IMR-90 (cell line): ENCODE data around the gene ATP5ME. TPM values are rescaled to one million over a fixed set of nuclear protein-coding genes. Genes with fewer than 3 reads are reported as not detected.

Experiments
- ATAC-seq: fragments of 200-7000 bp; cut with Tn5 transposase; 2 replicates; pipeline ENCODE4 v1.9.1; 2020; ENCODE audit warnings: low read depth, mild to moderate bottlenecking, moderate library complexity
- BruUV-seq: library from RNA; stranded (reverse); fragments of 400-500 nt; replicated peaks from 2 replicates; lab custom pipeline; 2021; lab: Mats Ljungman, UMichigan
- CTCF ChIA-PET: fragments of 300-600 bp; formaldehyde crosslinking; extraction: SDS; loops from one replicate; lab custom pipeline; 2021; ENCODE audit warnings: antibody characterized with exemption; lab: Yijun Ruan, JAX
- POLR2A ChIA-PET: fragments of 300-600 bp; sonication (Branson Sonifier 250); formaldehyde crosslinking; loops from one replicate; lab custom pipeline; 2022; ENCODE audit warnings: antibody characterized with exemption; ENCODE audit not compliant: unreplicated experiment; lab: Charles Lee
- DNase-seq: peaks from one replicate; pipeline ENCODE4 v3.0.0; 2013
- H2AFZ ChIP-seq: replicated peaks from 2 replicates; pipeline ENCODE3; 2013; ENCODE audit warnings: low read length, mild to moderate bottlenecking; ENCODE audit not compliant: poor library complexity
- H2AK5ac ChIP-seq: 2 replicates; pipeline ENCODE4 v1.6.1; 2013; ENCODE audit warnings: low read depth, low read length, inconsistent platforms
- H2AK9ac ChIP-seq: replicated peaks from 2 replicates; pipeline ENCODE3; 2013; ENCODE audit warnings: mild to moderate bottlenecking, low read depth, low read length, moderate library complexity; ENCODE audit not compliant: poor library complexity
- H2BK120ac ChIP-seq: 2 replicates; pipeline ENCODE4 v1.6.1; 2013; ENCODE audit warnings: low read depth, low read length, inconsistent platforms
- H2BK15ac ChIP-seq: 3 replicates; pipeline ENCODE4 v1.6.1; 2013; ENCODE audit warnings: low read depth, low read length, inconsistent platforms
- H2BK20ac ChIP-seq: 2 replicates; pipeline ENCODE4 v1.6.1; 2013; ENCODE audit warnings: low read depth, mild to moderate bottlenecking, inconsistent platforms, low read length, moderate library complexity
- H2BK5ac ChIP-seq: 2 replicates; pipeline ENCODE4 v1.6.1; 2013; ENCODE audit warnings: mild to moderate bottlenecking, low read depth, low read length, inconsistent platforms; ENCODE audit not compliant: poor library complexity, severe bottlenecking
- H3K14ac ChIP-seq: replicated peaks from 2 replicates; pipeline ENCODE4 v1.6.1; 2013; ENCODE audit warnings: low read depth, low read length, inconsistent platforms
- H3K18ac ChIP-seq: 2 replicates; pipeline ENCODE4 v1.6.1; 2013; ENCODE audit warnings: low read depth, low read length, control low read depth
- H3K23ac ChIP-seq: 2 replicates; pipeline ENCODE4 v1.6.1; 2013; ENCODE audit warnings: low read depth, low read length, inconsistent platforms
- H3K27ac ChIP-seq: 2 replicates; pipeline ENCODE4 v1.5.1; 2013; ENCODE audit warnings: mild to moderate bottlenecking, control low read depth, low read length; ENCODE audit not compliant: insufficient read depth
- H3K27me3 ChIP-seq: 2 replicates; pipeline ENCODE4 v1.6.1; 2013; ENCODE audit warnings: low read length; ENCODE audit not compliant: control insufficient read depth, insufficient read depth
- H3K36me3 ChIP-seq: 2 replicates; pipeline ENCODE4 v1.6.1; 2013; ENCODE audit warnings: low read length, mixed read lengths; ENCODE audit not compliant: control insufficient read depth, insufficient read depth
- H3K4ac ChIP-seq: 2 replicates; pipeline ENCODE4 v1.6.1; 2013; ENCODE audit warnings: low read depth, low read length, inconsistent platforms
- H3K4me1 ChIP-seq: 2 replicates; pipeline ENCODE4 v1.6.1; 2013; ENCODE audit warnings: low read length, mixed read lengths; ENCODE audit not compliant: control insufficient read depth, insufficient read depth
- H3K4me2 ChIP-seq: 2 replicates; pipeline ENCODE4 v1.6.1; 2013; ENCODE audit warnings: low read depth, mild to moderate bottlenecking, control low read depth, low read length, moderate library complexity
- H3K4me3 ChIP-seq: 2 replicates; pipeline ENCODE4 v1.5.1; 2013; ENCODE audit warnings: low read depth, mild to moderate bottlenecking, control low read depth, low read length, moderate library complexity; ENCODE audit not compliant: insufficient read depth
- H3K56ac ChIP-seq: 2 replicates; pipeline ENCODE4 v1.6.1; 2013; ENCODE audit warnings: low read length, inconsistent platforms; ENCODE audit not compliant: insufficient read depth; ENCODE audit errors: extremely low read depth
- H3K79me1 ChIP-seq, 2 experiments: 2 replicates each; pipeline ENCODE4 v1.6.1; 2013; ENCODE audit warnings: low read length in 2 of 2, inconsistent platforms in 1 of 2, low read depth in 1 of 2
- H3K9ac ChIP-seq: 2 replicates; pipeline ENCODE4 v1.6.1; 2013; ENCODE audit warnings: low read depth, low read length, control low read depth
- H3K9me1 ChIP-seq: 2 replicates; pipeline ENCODE4 v1.6.1; 2013; ENCODE audit warnings: low read length, inconsistent platforms; ENCODE audit not compliant: insufficient read depth
- H3K9me3 ChIP-seq: 2 replicates; pipeline ENCODE4 v1.6.1; 2013; ENCODE audit warnings: low read length; ENCODE audit not compliant: control insufficient read depth, insufficient read depth
- H4K20me1 ChIP-seq: 2 replicates; pipeline ENCODE4 v1.6.1; 2013; ENCODE audit warnings: low read length, inconsistent platforms; ENCODE audit not compliant: insufficient read depth
- H4K5ac ChIP-seq: 2 replicates; pipeline ENCODE4 v1.6.1; 2013; ENCODE audit warnings: mild to moderate bottlenecking, low read depth, low read length, control low read depth
- H4K8ac ChIP-seq, 2 experiments: 2 replicates each; pipeline ENCODE4 v1.6.1; 2013; ENCODE audit warnings: low read depth in 2 of 2, low read length in 2 of 2, control low read depth in 1 of 2, inconsistent platforms in 1 of 2
- H4K91ac ChIP-seq: 2 replicates; pipeline ENCODE4 v1.6.1; 2013; ENCODE audit warnings: low read depth, low read length, inconsistent platforms; ENCODE audit not compliant: insufficient read depth
- BHLHE40 ChIP-seq: fragments of 150-350 bp; IDR thresholded peaks from 2 replicates; pipeline ENCODE4 v1.6.1; 2016; ENCODE audit warnings: mild to moderate bottlenecking, low read depth, low read length
- CHD1 ChIP-seq: IDR thresholded peaks from 2 replicates; pipeline ENCODE4 v1.6.1; 2012; ENCODE audit warnings: low read depth, low read length, improper control_type of control experiment
- FOS ChIP-seq: fragments of 150-350 bp; IDR thresholded peaks from 2 replicates; pipeline ENCODE4 v1.6.1; 2016; ENCODE audit warnings: low read depth, low read length
- MAFK ChIP-seq: IDR thresholded peaks from 2 replicates; pipeline ENCODE4 v1.6.1; 2012; ENCODE audit warnings: low read depth, low read length, improper control_type of control experiment
- MAZ ChIP-seq: IDR thresholded peaks from 2 replicates; pipeline ENCODE4 v1.6.1; 2012; ENCODE audit warnings: low read depth, mild to moderate bottlenecking, low read length, improper control_type of control experiment, moderate library complexity, borderline replicate concordance
- MXI1 ChIP-seq: IDR thresholded peaks from 2 replicates; pipeline ENCODE4 v1.6.1; 2012; ENCODE audit warnings: low read depth, mild to moderate bottlenecking, low read length, moderate library complexity, borderline replicate concordance
- NFE2L2 ChIP-seq: fragments of 150-350 bp; IDR thresholded peaks from 2 replicates; pipeline ENCODE4 v1.6.1; 2016; ENCODE audit warnings: low read depth, mild to moderate bottlenecking, low read length
- POLR2A ChIP-seq: IDR thresholded peaks from 2 replicates; pipeline ENCODE4 v1.6.1; 2012; ENCODE audit warnings: mild to moderate bottlenecking, low read depth, low read length
- RCOR1 ChIP-seq: IDR thresholded peaks from 2 replicates; pipeline ENCODE4 v1.6.1; 2012; ENCODE audit warnings: mild to moderate bottlenecking, low read length, improper control_type of control experiment; ENCODE audit not compliant: insufficient replicate concordance
- SMC3 ChIP-seq: fragments of 150-350 bp; IDR thresholded peaks from 2 replicates; pipeline ENCODE4 v1.6.1; 2016; ENCODE audit warnings: low read depth, mild to moderate bottlenecking, antibody characterized with exemption, low read length, moderate library complexity
- WGBS, 2 experiments: methylation state at CpG; one replicate each; pipeline versions ENCODE4 v1.1.5 to v1.1.7; 2013; ENCODE audit warnings: missing lambda C conversion rate in 2 of 2; ENCODE audit not compliant: insufficient read length in 1 of 2; ENCODE audit errors: extremely low coverage in 2 of 2; 5-methylcytosine and 5-hydroxymethylcytosine counted together
- dilution Hi-C: fragments of 300-500 bp; cut with HindIII; formaldehyde crosslinking; loops from one replicate; pipeline ENCODE4 v1.14.3; 2018; ENCODE audit warnings: low sequenced_read_pairs; ENCODE audit not compliant: unreplicated experiment
- in situ Hi-C: fragments of 300-500 bp; cut with MboI; formaldehyde crosslinking; loops from 3 replicates; pipeline ENCODE4 v1.14.3; 2019; ENCODE audit warnings: low sequenced_read_pairs, inconsistent platforms, mixed read lengths
- intact Hi-C: fragments of 100-400 bp; cut with micrococcal nuclease; formaldehyde crosslinking; loops from 2 replicates; pipeline ENCODE4 v1.10.0; 2022
- polyA plus RNA-seq, 3 experiments: library from polyadenylated mRNA; depleted of rRNA; stranded (reverse); fragments of >200 nt; gene quantifications; 2 replicates each; pipeline ENCODE4 v1.2.3, GENCODE V29; 2012; ENCODE audit warnings: low replicate concordance in 1 of 3
- total RNA-seq: library from RNA; depleted of rRNA; stranded (reverse); fragments of >200 nt; gene quantifications from 2 replicates; pipeline ENCODE4 v1.2.3, GENCODE V29; 2012
- TF ChIP-seq, protein P1 (sequence below): fragments of 150-350 bp; IDR thresholded peaks from 2 replicates; pipeline ENCODE4 v1.6.1; 2016; ENCODE audit warnings: low read depth, mild to moderate bottlenecking, low read length, moderate library complexity, borderline replicate concordance

ATP5ME gene
- total and polyA plus RNA-seq, 2 of the 4 experiments (the other 2 are of a cell fraction), result 39.3 to 603 TPM

DNA sequence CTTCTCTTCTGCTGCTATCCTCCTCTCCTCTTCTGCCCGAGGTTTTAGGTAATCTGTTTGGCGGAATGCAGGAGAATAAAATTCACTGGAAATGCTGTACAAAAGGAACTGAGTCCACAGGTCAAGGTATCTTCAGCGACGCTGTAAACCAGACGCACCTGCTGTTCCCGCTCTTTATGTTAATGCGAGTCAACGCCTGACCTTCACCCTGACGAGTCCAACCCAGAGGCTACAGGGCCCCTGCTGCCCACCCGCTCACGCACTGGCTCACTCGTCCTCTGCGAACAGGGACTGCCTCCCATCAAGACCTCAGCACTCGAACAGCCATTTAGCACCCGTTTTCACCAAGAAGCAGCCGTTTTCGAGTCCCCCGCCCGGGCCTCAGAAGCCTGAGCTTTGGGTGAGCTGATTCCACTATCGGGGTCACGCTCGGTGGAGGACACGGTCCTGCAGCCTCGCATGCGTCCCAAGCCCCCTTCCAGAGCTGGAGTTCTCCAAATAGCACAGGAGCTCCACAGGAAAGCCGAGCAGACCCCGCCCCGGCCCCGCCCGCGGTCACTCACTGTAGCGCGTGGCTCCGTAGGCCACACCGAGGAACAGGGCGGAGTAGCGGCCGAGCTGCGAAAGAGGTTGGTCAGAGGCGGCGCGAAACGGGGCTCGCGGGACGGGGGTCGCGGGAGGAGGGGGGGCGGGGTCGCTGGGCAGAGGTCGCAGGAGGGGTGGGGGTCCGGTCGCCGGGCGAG lies 556 bp downstream of the ATP5ME start:
- no peak overlapping the region for H3K56ac ChIP-seq
- H4K8ac ChIP-seq, result peak overlapping the region; percentile 72 to 85
- peak overlapping the region; percentile 3; the same call in 1 of the 2 replicates for H4K91ac ChIP-seq
- no peaks in the 10 kb centered on the region for H4K20me1 ChIP-seq
- peaks cover 17% of the 10 kb centered on the region for H3K36me3 ChIP-seq
- H2AFZ ChIP-seq, result peak overlapping the region; percentile 83
- DNase-seq (no peak), ATAC-seq (peak; percentile 51)
- H2BK20ac ChIP-seq, result no peak overlapping the region
- WGBS, 2 experiments, result 8% methylated on average over 5 of the region's 55 CpGs; no CpG with 5 or more reads in 1 of the 2 experiments
- peak overlapping the region; percentile 60 for H3K27ac ChIP-seq
- H3K4me3 ChIP-seq, result peak overlapping the region; percentile 73
- H3K14ac ChIP-seq, result peak overlapping the region; percentile 17; the same call in 1 of the 2 replicates
- peak overlapping the region; percentile 50 for H3K23ac ChIP-seq
- peaks cover 9% of the 10 kb centered on the region for H3K4me1 ChIP-seq
- CTCF ChIA-PET, result interaction anchor here (1.0 kb wide), 1 partner anchor 144 kb away, joined by 3 read pairs; no protein-coding TSS in a partner anchor
- peaks cover 17 to 27% of the 10 kb centered on the region in 2 experiments; a peak in 3 of 4 replicates for H3K79me1 ChIP-seq
- peak overlapping the region; percentile 82 for H3K4me2 ChIP-seq
- in situ Hi-C loops (no loop called here), intact Hi-C loops (loop anchor here (10.0 kb wide), 1 partner anchor 339 kb away; the partner anchor contains the start of gene ZNF141), dilution Hi-C loops (no loop called here)
- H4K5ac ChIP-seq, result peak overlapping the region; percentile 75; the same call in 1 of the 2 replicates
- TF ChIP-seq FOS (no peak), MXI1 (no peak), MAZ (no peak), MAFK (no peak), CHD1 (no peak), BHLHE40 (no peak), SMC3 (no peak), POLR2A (no peak), RCOR1 (no peak), NFE2L2 (no peak)
- TF ChIP-seq, protein P1, sequence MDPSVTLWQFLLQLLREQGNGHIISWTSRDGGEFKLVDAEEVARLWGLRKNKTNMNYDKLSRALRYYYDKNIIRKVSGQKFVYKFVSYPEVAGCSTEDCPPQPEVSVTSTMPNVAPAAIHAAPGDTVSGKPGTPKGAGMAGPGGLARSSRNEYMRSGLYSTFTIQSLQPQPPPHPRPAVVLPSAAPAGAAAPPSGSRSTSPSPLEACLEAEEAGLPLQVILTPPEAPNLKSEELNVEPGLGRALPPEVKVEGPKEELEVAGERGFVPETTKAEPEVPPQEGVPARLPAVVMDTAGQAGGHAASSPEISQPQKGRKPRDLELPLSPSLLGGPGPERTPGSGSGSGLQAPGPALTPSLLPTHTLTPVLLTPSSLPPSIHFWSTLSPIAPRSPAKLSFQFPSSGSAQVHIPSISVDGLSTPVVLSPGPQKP, result no peak
- POLR2A ChIA-PET, result no interaction called here
- no peak overlapping the region for H2BK5ac ChIP-seq
- H2BK15ac ChIP-seq, result no peak overlapping the region
- peak overlapping the region; percentile 86 for H3K9ac ChIP-seq
- H3K9me3 ChIP-seq, result no peaks in the 10 kb centered on the region
- peak overlapping the region; percentile 84 for H2AK9ac ChIP-seq
- H3K9me1 ChIP-seq, result peaks cover 7% of the 10 kb centered on the region; the same call in 1 of the 2 replicates
- H3K27me3 ChIP-seq, result no peaks in the 10 kb centered on the region
- peak overlapping the region; percentile 54 for H2AK5ac ChIP-seq
- H2BK120ac ChIP-seq, result no peak overlapping the region
- H3K4ac ChIP-seq, result peak overlapping the region; percentile 33
- BruUV-seq, result no TSS peak
- no peak overlapping the region for H3K18ac ChIP-seq
